ENCODE results near the gene NEK11.

The NEK11 gene

GRCh38 chr3:131224886-131225550, 198.3 kb downstream of the NEK11 start:
- DNase-seq (ENCODE audit: low read depth): no peak

GRCh38 chr3:131228522-131228921, 201.8 kb downstream of the NEK11 start:
- no peak for DNase-seq (ENCODE audit: low read depth)

- DNase-seq (ENCODE audit: low read depth): no peak
Measured at GRCh38 chr3:131231710-131232389, 205.2 kb downstream of the NEK11 start.

- no peak for DNase-seq (ENCODE audit: low read depth)
Measured at GRCh38 chr3:131232711-131233267, 206.1 kb downstream of the NEK11 start.

GRCh38 chr3:131233900-131234668, 207.4 kb downstream of the NEK11 start:
- DNase-seq (ENCODE audit: low read depth): no peak

GRCh38 chr3:131236421-131236820, 209.7 kb downstream of the NEK11 start:
- no peak for DNase-seq (ENCODE audit: low read depth)

- no peak for DNase-seq (ENCODE audit: low read depth)
Measured at GRCh38 chr3:131238496-131238895, 211.8 kb downstream of the NEK11 start.

GRCh38 chr3:131239267-131239666, 212.6 kb downstream of the NEK11 start:
- no peak for DNase-seq (ENCODE audit: low read depth)

GRCh38 chr3:131242201-131242600, 215.5 kb downstream of the NEK11 start:
- no peak for DNase-seq (ENCODE audit: low read depth)

GRCh38 chr3:131250466-131250865, 223.8 kb downstream of the NEK11 start:
- no peak for DNase-seq (ENCODE audit: low read depth)

GRCh38 chr3:131260525-131260924, 233.8 kb downstream of the NEK11 start:
- DNase-seq (ENCODE audit: low read depth): no peak

- DNase-seq (ENCODE audit: low read depth): no peak
Measured at GRCh38 chr3:131261104-131261503, 234.4 kb downstream of the NEK11 start.

- DNase-seq (ENCODE audit: low read depth): no peak
Measured at GRCh38 chr3:131275556-131275955, 248.9 kb downstream of the NEK11 start.

GRCh38 chr3:131277836-131278497, 251.3 kb downstream of the NEK11 start:
- no peak for DNase-seq (ENCODE audit: low read depth)

GRCh38 chr3:131279577-131279976, 252.9 kb downstream of the NEK11 start:
- no peak for DNase-seq (ENCODE audit: low read depth)

- no peak for DNase-seq (ENCODE audit: low read depth)
Measured at GRCh38 chr3:131282379-131282778, 255.7 kb downstream of the NEK11 start.

- DNase-seq (ENCODE audit: low read depth): no peak
Measured at GRCh38 chr3:131282967-131283366, 256.3 kb downstream of the NEK11 start.

- DNase-seq (ENCODE audit: low read depth): no peak
Measured at GRCh38 chr3:131283862-131284261, 257.2 kb downstream of the NEK11 start.

- DNase-seq (ENCODE audit: low read depth): no peak
Measured at GRCh38 chr3:131284302-131284701, 257.6 kb downstream of the NEK11 start.

GRCh38 chr3:131285456-131285855, 258.8 kb downstream of the NEK11 start:
- DNase-seq (ENCODE audit: low read depth): no peak

- no peak for DNase-seq (ENCODE audit: low read depth)
Measured at GRCh38 chr3:131299836-131300235, 273.2 kb downstream of the NEK11 start.

GRCh38 chr3:131303848-131304247, 277.2 kb downstream of the NEK11 start:
- DNase-seq (ENCODE audit: low read depth): no peak

Data from CMK (cell line).